HG03439 (cell line): ENCODE data around the gene FXYD3.

Experiments
- ATAC-seq: cut with Tn5 transposase; IDR thresholded peaks from one replicate; pipeline ENCODE4 v1.9.1; 2021; ENCODE audit warnings: mild to moderate bottlenecking, moderate library complexity; ENCODE audit not compliant: unreplicated experiment

FXYD3 gene

DNA sequence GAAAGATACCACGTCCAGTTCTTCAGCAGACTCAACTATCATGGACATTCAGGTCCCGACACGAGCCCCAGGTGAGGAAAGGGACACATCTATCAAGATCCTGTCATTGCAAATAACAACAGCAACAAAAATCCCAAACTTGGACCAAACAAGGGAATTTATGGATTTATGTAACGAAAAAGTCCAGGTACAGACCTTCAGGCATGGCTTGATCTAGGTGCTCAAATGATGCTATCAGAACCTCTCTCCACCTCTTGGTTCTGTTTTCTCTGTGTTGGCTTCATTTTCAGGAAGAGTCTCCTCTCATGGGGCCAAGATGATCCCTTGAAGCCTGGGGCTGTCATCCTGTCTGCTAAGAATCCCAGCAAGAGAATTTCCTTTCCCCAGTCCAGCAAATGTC is 41.8 kb downstream of the FXYD3 start:
- ATAC-seq, result no peak

DNA sequence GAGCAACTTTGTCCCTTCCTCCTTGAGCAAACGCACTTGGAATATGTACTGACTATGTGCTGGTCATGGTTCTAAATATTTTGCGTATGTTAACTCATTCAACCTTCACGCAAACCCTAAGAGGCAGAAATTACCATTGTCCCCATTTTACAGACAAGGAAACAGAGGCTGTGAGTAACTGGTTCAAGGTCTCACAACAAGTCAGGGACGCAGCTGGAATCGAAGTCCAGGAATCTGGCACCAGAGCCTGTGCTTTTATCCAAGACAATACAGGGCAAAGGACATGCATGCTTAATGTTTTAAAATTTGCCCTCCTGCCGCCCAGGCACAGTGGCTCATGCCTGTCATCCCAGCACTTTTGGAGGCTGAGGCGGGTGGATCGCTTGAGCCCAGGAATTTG is 44.0 kb downstream of the FXYD3 start:
- no peak for ATAC-seq

GRCh38 chr19:35160629-35161433 is 45.2 kb downstream of the FXYD3 start:
- ATAC-seq, result no peak

GRCh38 chr19:35161434-35161743 is 45.8 kb downstream of the FXYD3 start:
- no peak for ATAC-seq

GRCh38 chr19:35162471-35163326 is 47.1 kb downstream of the FXYD3 start:
- ATAC-seq, result no peak

DNA sequence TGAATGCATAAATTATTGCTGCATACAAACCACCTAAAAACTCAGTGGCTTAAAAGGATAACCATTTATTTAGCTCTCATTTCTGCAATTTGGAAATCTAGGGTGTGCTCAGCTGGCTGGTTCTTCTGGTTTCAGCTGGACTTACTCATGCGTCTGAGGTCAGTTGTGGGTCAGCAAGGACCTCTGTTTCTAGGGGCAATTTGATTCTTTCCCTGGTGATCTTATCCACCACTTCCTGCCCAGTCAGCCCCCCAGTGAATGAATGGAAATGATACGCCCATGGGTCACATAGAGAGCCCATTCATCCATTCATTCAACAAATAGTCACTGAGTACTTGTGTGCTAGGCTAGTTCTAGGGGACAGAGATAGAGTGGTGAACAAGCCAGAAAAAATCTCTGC is 48.8 kb downstream of the FXYD3 start:
- no peak for ATAC-seq

GRCh38 chr19:35165200-35166058 is 49.8 kb downstream of the FXYD3 start:
- ATAC-seq, result no peak

DNA sequence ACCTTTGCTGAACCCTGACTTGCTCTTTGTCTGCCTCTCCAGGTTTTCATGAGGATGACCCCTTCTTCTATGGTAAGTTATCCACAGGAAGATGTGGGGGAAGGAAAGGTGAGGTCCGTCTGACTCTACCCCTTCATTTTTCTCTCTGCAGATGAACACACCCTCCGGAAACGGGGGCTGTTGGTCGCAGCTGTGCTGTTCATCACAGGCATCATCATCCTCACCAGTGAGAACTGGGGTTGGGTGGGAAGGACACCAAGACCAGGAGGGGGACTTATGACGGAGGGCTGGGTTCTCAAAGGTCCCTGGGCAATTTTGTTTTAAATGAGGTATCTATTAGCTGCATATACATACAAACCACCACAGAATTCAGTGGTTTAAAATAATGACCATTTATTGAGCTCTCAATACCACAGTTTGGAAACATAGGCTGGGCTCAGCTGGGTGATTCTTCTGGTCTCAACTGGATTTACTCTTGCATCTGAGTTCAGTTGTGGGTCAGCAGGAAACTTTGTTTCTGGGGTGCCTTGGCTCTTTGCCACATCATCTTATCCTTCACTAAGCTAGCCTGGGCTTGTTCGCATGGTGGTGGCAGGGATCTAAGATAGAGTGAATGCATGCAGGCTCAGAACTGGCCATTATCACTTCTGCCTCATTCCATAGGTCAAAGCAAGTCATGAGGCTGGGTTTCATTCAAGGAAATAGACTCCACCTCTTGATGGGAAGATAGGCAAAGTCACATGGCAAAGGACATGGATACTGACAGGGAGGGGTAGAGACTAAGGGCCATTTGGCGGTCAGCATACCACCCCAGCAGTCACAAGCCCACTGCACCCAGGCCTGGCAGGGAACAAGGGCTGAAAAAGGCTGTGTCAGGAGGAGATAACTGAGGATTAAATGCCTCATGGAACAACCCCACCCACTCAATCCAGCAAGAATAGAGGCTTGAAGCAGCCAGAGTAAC is 50.8 kb downstream of the FXYD3 start:
- ATAC-seq, result no peak

- ATAC-seq, result no peak
These were observed 51.9 kb downstream of the FXYD3 start for GRCh38 chr19:35167251-35168119.

GRCh38 chr19:35168196-35168595 is 52.6 kb downstream of the FXYD3 start:
- no peak for ATAC-seq

- ATAC-seq, result no peak
These were observed 53.8 kb downstream of the FXYD3 start for GRCh38 chr19:35169221-35169995.

DNA sequence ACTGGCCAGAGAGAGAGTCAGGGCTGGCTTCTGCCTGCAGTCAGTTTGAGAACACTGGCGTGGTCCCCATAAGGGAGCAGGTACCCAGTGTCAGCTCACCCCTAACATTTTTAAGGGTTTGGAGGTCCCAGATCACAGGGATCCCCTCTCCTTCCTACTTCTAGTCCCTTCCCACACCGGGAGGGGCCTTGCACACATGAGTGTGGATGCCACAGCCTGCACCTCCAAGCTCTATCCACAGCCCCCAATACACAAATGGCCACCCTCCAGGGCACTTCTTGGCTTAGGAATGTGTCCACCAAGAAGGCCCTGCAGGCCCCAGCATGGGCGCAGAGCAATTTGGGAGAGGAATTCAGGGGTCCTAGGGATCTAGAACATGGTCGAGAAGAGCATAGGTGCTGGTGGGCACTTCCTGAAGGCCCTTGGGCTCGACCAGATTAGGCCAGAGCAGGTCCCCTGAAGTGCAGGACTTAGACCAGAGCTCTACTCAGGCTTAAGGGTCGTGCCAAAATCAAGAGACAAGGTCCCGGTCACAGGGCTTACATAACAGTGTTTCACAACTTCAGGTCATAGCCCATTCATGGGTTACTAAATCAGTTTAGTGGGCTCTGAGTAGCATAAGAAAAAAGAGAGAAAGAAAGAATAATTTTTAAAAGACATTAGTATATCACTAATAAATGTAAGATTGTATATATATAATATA is 54.9 kb downstream of the FXYD3 start:
- no peak for ATAC-seq

DNA sequence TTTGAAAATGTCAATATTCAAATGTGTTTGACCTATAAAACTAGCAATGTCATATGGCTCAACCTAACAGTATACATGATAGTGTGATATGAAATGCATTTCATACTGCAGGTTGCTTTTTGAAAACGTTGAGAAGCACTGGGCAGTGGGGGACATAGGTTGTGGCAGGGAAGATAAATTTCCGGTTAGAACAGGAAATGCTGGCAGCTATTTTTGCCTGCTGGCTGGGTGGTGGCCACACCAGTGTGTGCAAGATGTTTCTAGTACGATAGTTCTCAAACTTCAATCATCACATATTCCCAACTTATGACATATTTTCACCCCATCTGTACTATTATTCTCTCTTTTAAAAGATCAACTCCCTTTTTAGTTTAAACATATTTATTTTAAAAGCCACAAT is 56.1 kb downstream of the FXYD3 start:
- no peak for ATAC-seq
